GM19328 (cell line): Measurements from ENCODE around the gene RNU6-9.

Source experiments
- ATAC-seq: cut with Tn5 transposase; IDR thresholded peaks from one replicate; pipeline ENCODE4 v1.9.1; 2021; ENCODE audit warnings: mild to moderate bottlenecking, moderate library complexity; ENCODE audit not compliant: unreplicated experiment

Gene RNU6-9

DNA sequence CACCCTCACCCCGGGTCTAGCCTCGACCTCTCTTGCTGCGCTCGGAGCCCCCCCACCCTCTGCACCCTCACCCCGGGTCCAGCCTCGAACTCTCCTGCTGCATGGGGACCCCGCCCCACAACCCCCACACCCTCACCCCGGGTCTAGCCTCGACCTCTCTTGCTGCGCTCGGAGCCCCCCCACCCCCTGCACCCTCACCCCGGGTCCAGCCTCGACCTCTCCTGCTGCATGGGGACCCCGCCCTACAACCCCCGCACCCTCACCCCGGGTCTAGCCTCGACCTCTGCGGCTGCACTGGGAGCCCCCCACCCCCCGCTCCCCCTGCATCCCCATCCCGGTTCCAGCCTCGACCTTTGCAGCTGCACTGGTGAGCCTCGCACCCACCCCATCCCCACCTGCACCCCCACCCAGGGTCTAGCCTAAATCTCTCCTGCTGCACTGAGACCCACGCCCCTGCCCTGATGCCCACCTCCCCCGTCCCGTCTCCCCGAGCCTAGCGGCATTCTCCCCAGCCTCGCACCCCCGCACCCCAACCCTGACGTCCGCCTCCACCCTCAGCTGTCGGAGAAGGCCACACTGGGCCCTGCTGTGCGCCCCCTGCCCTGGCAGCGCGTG is 32.0 kb upstream of the RNU6-9 start:
- ATAC-seq = no peak

DNA sequence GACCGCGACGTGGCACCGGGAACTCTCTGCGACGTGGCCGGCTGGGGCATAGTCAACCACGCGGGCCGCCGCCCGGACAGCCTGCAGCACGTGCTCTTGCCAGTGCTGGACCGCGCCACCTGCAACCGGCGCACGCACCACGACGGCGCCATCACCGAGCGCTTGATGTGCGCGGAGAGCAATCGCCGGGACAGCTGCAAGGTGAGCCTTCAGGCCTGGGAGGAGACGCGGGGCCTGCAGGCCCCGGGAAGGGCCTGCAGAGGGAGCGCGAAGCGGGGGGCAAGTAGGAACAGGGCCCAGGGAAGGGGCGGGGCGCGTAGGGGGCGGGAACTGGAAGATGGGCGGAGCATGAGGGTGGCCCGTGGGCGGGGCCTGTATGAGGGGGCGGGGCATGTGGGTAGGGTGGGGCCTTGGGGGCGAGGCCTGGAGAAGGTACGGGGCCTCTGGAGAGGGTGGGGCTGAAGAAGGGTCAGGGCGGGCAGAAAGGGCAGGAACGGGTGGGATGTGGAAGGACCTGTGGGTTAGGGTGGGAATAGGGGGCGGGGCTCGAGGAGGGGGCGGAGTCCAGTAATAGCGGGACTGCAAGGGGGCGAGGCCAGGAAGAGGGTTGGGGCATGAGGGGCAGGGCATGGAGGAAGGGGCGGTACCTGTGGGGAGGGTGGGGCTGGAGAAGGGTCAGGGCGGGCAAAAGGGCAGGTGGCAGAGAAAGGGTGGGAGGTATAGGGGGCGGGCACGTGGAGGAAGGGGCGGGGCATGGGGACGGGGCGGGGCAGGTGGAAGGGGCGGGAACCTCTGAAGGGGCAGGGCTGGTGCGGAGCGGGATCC is 31.3 kb upstream of the RNU6-9 start:
- no peak for ATAC-seq

DNA sequence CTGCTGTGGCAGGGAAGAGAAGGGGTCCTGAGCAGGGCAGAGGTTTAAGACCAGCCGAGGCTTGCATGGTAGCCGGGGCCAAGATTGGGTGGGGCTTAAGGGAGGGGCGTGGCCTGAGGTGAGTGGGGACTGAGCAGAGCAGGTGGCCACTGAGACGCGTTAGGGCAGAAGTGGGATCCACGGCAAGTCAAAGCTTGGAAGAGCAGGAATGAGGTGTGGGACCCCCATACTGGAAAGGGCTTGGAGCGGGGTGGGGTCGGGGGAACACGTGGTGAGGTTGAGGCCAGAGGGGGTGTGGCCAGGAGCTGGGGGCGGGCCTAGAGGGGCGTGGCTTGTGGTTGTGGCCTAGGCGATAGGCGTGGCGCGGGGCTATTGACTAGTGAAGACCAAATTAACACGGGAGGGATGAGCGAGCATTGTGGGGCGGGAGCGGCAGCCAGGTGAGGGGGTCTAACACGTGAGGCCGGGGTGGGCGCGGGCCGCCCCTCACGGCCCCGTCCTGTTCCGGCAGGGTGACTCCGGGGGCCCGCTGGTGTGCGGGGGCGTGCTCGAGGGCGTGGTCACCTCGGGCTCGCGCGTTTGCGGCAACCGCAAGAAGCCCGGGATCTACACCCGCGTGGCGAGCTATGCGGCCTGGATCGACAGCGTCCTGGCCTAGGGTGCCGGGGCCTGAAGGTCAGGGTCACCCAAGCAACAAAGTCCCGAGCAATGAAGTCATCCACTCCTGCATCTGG is 30.5 kb upstream of the RNU6-9 start:
- ATAC-seq = no peak

DNA sequence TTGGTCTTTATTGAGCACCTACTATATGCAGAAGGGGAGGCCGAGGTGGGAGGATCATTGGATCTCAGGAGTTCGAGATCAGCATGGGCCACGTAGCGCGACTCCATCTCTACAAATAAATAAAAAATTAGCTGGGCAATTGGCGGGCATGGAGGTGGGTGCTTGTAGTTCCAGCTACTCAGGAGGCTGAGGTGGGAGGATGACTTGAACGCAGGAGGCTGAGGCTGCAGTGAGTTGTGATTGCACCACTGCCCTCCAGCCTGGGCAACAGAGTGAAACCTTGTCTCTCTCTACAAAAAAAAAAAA is 30.0 kb upstream of the RNU6-9 start:
- no peak for ATAC-seq

DNA sequence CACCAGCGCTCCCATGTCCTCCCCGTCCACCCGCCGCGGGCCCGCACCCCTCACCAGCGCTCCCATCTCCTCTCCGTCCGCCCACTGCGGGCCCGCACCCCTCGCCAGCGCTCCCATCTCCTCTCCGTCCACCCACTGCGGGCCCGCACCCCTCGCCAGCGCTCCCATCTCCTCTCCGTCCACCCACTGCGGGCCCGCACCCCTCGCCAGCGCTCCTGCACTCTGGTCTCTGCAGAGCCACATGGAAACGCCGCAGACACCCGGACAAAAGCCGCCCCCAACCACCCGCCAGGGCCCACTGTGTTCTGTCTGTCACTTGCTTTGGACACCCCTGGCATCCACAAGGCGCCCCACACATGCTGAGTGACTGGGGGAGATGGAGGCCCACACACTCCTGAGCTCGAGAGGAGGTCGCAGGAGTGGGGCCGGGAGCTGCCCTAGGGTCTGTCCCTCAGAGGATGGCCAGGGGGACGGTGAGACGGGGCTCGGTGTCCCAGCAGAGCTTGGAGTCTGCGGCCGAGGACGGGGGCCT is 26.4 kb upstream of the RNU6-9 start:
- no peak for ATAC-seq

DNA sequence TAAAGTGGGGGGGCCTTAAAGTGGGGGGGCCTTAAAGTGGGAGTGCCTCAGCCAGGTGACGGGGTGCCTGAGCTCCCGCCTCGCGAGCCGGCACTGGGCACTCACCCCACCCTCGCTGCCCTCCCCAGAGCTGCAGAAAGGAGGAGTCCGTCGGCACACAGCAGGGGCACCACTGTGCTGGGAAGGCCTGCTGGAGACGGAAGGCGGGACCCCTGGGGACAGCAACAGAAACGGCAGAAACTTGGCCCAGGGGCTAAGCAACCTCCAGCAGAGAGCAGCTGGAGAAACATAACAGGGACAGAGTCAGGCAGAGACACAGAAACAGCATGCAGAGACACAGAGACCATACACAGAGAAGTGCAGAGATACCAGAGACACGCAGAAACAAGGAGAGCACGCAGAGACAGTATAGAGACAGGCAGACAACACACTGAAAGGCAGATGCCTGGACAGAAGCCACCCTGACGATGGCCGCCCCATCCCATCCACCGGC is 25.9 kb upstream of the RNU6-9 start:
- no peak for ATAC-seq

DNA sequence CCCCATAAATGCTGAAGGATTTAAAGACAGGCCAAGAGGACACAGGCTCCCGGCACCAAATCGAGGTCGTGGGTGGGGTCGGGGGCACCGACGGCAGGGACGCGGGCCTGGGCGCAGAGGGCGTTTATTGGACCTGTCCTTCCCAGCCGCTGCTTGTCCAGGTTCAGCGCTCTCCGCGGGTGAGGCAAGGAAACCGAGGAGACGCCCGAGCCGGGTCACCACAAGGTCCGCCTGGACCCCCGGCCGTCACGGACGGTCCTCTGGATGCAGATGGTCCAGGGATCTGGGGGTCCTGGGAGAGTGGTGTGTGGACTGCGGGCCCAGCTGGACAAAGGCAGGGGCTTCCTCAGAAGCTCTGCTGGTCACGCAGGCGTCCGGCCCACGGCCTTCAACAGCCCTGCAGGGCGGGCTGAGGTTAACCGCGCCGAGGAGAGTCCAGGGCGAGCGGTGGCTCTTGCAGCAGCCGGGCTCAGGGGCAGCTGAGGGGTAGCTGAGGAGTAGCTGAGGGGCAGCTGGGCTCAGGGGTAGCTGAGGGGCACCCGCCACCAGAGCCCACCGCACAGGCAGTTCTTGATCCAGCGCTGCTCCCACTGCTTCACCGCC is 25.3 kb upstream of the RNU6-9 start:
- ATAC-seq = no peak

DNA sequence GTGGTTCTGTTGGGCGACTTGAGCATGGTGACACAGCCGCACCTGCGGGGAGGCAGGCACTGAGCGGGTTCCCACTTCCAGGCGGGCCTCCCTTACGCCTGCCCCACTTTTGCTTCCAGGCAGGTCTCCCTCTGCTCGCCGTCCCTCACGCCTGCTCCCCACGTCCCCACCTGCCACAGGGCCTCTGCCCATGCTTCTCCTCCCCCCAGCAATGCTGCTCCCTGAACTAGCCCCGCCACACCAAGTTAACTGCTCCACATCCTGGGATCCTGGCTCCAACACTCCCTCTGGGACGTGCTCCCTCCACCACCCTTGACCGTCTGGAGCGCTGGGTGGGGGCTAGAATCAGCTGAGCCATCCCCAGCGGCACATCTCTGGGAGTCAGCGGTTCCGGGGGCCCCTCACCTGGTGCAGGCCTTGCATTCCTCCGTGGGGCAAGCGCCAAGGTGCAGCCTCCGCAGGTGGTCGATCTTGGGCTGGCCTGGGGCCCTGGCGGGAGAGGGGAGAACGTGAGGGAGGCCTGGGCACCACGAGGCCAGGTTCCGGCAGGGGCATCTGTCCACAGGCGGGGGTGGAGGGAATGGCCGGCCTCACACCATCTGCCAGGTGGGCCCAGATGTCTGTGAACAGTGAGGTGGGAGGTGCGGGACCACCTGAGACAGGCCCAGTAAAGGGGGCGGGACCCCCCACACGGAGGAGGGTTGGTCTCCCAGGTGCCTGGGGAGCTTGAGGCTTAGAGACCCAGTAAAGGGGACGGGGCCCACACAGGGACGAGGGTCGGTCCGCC is 24.6 kb upstream of the RNU6-9 start:
- no peak for ATAC-seq

DNA sequence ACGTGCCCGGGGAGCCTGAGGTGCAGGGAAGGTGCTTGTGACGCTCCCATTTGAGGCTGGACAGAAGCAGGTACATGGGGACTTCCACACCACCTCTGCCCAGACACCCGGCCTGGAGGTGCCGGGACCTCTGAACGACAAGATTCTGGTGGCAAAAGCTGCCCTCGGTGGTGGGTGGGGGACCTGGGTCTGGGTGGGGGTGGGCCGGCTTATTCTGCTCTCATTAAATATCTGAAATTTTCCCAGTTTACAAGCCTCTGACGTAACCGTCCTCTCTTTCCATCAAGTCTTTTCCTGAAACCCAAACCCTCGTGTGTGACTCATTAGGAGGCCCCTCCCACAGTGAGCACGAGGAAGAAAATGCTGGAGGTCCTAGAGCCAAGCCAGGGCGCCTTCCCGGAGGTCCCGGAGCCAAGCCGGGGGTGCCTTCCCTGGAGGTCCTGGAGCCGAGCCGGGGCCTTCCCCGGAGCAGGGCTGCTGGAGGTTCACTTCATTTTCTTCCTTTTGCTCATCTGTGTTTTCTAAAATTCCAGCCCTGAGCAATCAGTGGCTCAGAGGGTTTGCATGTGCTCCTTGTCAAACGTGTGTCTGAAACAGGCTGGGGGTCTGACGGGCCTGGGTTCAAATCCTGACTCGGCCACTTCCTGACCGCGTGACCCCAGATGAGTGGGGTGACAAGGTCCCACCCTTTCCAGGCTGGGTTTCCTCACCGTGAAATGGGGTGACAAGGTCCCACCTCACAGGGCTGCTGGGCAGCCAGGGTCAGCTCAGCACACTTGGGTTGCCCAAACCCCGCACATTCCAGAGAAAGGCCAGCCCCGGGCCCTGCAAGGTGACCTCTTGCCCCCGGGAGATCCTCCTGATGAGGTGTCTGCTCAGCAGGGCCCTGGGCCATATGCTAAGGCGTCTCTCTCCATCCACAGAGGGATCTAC is 23.8 kb upstream of the RNU6-9 start:
- no peak for ATAC-seq

DNA sequence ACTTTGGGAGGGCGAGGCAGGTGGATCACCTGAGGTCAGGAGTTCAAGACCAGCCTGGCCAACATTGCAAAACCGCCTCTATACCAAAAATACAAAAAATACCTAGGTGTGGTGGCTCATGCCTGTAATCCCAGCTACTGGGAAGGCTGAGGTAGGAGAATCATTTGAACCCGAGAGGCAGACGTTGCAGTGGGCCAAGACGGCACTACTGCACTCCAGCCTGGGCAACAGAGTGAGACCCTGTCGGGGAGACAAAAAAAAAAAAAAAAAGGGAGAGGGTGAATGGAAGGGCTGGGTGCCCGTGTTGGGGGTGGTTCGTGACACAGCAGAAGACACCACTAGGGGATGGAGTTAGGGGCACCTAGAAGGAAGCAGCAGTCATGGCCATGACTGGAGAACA is 23.0 kb upstream of the RNU6-9 start:
- ATAC-seq = no peak

DNA sequence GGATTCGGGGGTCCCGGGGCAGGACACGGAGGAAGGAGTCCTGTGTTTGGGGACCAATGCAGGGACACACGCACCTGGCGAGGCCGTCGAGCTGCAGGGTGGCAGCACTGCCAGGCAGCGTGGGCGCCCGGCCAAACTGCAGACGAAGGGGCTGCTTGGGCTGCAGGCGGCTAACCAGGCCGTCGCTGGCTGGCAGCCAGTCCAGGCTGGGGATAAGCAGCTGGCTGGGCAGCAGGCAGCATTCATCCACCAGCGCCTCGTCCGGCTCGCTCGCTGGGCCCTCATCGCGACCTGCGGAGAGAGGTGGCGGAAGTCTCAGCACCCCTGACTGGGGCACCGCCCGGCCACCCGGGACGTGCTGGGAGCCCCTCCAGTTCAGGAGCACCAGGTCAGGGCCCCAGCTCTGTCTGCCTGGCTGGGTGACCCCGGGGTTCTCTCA is 22.3 kb upstream of the RNU6-9 start:
- no peak for ATAC-seq

DNA sequence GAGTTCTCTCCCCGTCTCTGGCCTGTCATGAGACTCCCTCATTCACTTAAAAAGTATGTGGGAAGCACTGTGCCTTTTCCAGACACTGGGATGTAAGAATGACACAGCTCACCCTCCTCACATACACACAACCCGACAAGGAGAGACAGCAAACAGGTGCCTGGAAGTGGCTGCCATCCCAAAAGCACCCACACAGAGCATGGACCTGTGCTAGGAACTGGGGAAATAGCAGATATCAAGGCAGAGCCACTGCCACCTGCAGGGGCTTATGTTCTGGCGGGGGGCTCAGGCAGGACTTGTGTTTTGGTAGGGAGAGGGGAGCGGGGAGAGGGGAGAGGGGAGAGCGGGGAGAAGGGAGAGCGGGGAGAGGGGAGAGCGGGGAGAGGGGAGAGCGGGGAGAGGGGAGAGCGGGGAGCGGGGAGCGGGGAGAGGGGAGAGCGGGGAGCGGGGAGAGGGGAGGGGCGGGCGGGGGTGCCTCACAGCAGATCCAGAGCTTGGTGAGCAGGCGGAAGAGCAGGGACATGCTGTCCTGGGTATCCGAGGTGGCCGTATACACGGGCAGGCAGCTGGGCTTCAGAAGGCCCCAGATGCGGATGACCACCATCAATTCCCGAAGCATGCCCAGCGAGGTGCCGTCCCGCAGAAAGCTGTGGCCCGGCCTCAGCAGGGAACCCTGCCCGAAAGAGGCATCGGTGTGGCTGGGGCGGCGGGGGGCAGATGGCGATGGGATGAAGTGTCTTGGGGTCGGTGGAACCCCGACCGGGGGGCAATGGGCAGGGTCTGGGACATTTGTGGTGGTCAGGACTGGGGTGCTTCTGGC is 21.6 kb upstream of the RNU6-9 start:
- ATAC-seq = no peak

DNA sequence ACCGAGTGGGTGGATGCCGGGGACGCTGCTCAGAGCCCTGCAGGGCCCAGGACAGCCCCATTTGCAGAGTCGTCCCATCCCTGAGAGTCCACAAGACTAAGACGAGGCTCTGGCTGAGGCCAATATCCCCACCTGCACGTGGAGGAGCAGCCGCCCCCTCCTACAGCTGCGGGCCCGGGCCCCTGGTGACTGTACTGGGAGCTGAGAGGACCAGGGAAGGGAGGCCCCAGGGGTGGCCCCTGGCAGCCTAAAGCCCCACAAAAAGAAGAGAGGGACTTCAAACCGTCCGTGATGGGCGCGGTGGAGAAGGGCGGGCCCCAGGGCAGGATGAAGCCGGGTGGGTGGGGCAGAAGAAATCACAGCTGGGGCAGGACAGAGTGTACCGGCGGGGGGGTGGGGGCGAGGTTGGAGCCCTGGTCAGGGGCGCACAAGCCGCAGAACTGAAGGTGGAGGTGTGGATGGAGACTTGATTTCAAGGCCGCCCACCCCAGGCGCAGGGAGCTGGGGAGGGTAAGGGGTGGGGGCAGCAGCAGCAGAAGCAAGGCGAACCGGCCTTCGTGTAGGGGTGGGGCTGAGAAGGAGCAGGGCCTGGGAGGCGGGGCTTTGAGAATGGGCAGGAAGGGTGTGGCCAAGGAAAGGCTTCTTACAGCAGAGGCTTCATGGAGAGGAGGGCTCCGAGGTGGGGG is 20.9 kb upstream of the RNU6-9 start:
- ATAC-seq = no peak

DNA sequence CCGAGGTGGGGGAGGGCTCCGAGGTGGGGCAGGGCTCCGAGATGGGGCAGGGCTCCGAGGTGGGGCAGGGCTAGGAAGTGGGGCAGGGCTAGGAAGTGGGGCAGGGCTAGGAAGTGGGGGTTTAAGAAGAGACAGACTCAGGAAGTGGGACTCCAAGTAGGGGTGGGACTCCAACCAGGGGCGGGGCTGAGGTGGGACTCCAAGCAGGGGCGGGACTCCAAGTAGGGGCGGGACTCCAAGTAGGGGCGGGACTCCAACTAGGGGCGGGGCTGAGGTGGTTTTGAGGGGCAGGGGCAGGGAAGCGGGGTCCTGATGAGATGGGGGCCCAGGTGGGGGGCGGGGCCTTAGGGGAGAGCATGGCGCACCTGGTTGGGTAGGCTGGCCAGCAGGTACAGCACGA is 20.2 kb upstream of the RNU6-9 start:
- ATAC-seq = no peak

DNA sequence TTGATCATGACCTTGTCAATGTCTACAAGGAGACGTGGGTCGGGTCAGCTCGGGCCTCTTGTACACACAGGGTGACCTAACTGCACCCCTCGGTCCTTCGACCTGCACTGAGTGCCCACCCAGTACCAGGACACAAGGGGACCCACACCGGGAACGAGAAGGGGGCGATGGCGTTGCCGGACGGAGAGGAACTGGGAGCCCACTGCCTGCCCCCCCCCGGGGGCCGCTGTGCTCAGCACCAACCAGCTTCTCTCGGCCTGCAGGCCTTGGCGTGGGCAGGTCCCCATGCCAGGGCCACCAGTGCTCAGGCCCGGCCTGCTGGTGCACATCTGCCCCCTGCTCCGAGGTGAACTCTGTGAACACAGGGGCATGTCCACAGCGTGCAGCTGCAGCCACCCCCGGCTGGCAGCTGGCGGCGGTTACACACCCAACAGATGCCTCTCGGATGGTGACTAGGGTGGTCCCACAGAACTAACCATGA is 19.7 kb upstream of the RNU6-9 start:
- no peak for ATAC-seq

DNA sequence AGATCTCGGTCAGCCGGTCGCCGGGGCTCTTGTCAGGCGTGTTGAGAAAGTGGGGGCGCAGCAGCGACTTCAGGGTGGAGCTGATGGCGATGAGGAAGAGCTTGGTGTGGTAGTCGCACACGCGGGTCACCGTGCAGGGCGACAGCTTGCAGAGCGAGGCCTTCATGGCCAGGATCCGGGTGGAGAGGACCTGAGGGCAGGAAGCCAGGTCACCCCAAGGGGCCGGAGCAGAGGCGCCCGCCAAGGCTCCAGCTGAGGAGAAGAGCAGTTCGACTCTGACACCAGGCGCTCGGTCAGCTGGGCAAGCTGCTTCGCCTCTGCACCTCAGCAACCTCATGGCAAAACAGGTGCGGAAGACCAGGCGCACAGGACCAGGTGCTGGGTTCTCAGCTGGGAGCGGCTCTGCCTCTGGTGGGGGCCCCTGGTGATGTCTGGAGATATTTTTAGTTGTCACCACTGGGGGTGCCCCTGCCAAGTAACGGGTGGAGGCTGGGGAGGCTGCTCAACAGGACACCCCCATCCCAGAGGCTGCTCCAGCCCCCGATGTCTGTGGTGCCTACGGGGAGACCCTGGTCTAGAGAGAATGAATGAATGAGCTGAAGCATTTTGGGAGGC is 17.9 kb upstream of the RNU6-9 start:
- ATAC-seq = no peak

DNA sequence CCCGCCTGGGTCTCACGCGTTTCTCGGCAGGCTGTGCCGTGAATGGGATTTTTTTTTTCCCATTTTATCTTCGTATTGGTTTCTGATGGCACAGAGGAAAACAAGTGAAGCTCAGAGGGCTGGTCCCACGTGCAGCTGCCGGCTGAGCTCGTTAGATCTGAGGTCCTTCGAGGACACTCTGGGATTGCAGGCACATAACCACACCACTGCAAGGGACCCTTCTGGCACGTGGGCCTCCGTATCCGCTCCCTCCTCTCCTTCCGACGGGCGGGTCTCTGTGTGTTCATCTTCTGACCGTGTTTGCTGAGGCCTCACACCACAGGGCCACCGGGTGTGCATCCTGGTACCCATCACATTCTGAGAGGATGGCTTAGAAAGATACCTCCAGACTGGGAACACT is 17.2 kb upstream of the RNU6-9 start:
- ATAC-seq = no peak
